Transverse colon (tissue), 4 donors: Measurements from ENCODE around the gene GTF3C1. TPM values are rescaled to one million over a fixed set of nuclear protein-coding genes. Genes with fewer than 3 reads are reported as not detected.

Source experiments
- DNase-seq: peaks from one replicate; pipeline ENCODE4 v3.0.0-alpha.2; 2019
- H3K27ac ChIP-seq, 4 donors: fragments of 200-600 bp; sonication (generic); 2 replicates each; pipeline ENCODE4 v1.5.1; 2016 to 2018; ENCODE audit warnings: inconsistent platforms in 4 of 4
- H3K27me3 ChIP-seq: fragments of 200-600 bp; sonication (generic); 2 replicates; pipeline ENCODE4 v1.5.1; 2017; ENCODE audit warnings: inconsistent platforms
- H3K36me3 ChIP-seq, 4 donors: fragments of 200-600 bp; sonication (generic); 2 replicates each; pipeline ENCODE4 v1.5.1; 2017 to 2019; ENCODE audit warnings: inconsistent platforms in 4 of 4
- H3K4me1 ChIP-seq, 4 donors: fragments of 200-600 bp; sonication (generic); 2 replicates each; pipeline ENCODE4 v1.5.1; 2017 to 2020; ENCODE audit warnings: inconsistent platforms in 4 of 4
- H3K4me3 ChIP-seq, 4 donors: fragments of 200-600 bp; sonication (generic); 1 replicate in 1 of 4; 2 replicates in 3 of 4; pipeline versions ENCODE4 v1.5.1 to v1.6.1; 2017 to 2019; ENCODE audit warnings: inconsistent platforms in 4 of 4
- H3K9me3 ChIP-seq, 2 donors: fragments of 200-600 bp; sonication (generic); 2 replicates each; pipeline ENCODE4 v1.5.1; 2017 to 2019; ENCODE audit warnings: inconsistent platforms in 2 of 2
- CTCF ChIP-seq, 5 experiments: fragments of 200-600 bp in 3 of 5; fragments of 450-650 bp in 2 of 5; sonication (generic) in 3 of 5; IDR thresholded peaks; 1 replicate in 2 of 5; 2 replicates in 3 of 5; pipeline ENCODE4 v1.5.1; 2016 to 2017; ENCODE audit warnings: antibody characterized with exemption in 5 of 5, inconsistent platforms in 3 of 5, mild to moderate bottlenecking in 2 of 5, moderate library complexity in 1 of 5
- EP300 ChIP-seq: sonication (generic); formaldehyde crosslinking; IDR thresholded peaks from one replicate; pipeline ENCODE4 v1.6.1; 2017; ENCODE audit warnings: antibody characterized with exemption, low read depth
- POLR2A ChIP-seq: fragments of 450-650 bp; IDR thresholded peaks from one replicate; pipeline ENCODE4 v1.6.1; 2016; ENCODE audit warnings: antibody characterized with exemption, mild to moderate bottlenecking, moderate library complexity
- POLR2AphosphoS5 ChIP-seq, 3 donors: sonication (generic); formaldehyde crosslinking; IDR thresholded peaks; one replicate each; pipeline ENCODE4 v1.6.1; 2016; ENCODE audit warnings: antibody characterized with exemption in 3 of 3
- WGBS, 2 donors: methylation state at CpG; one replicate each; pipeline ENCODE4 v1.1.5; 2018; ENCODE audit warnings: low coverage in 1 of 2; 5-methylcytosine and 5-hydroxymethylcytosine counted together
- in situ Hi-C, 4 donors: fragments of 200-750 bp; cut with MboI; loops; one replicate each; pipeline versions ENCODE4 v1.15.0 to v1.15.1; 2017; ENCODE audit warnings: low sequenced_read_pairs in 3 of 4, low pct_ligation_motif_present in 1 of 4, low pct_unique_long_range_greater_than_20kb in 1 of 4
- intact Hi-C: fragments of 100-400 bp; cut with DNase I; formaldehyde crosslinking; loops from one replicate; pipeline ENCODE4 v1.15.1; 2023; ENCODE audit warnings: low total_unique reads
- total RNA-seq, 4 donors: library from RNA; depleted of rRNA; stranded (reverse); fragments of >200 nt; gene quantifications; one replicate each; pipeline ENCODE4 v1.1.0, GENCODE V29; 2016

The GTF3C1 gene
- total RNA-seq, 4 donors from 2014 or later: 49.6 to 129 (median 60.1) TPM

- H3K27ac ChIP-seq: no peak overlapping the region
Observed at GRCh38 chr16:27596411-27596810, 46.7 kb upstream of the GTF3C1 start.

GRCh38 chr16:27595993-27596392 lies 46.3 kb upstream of the GTF3C1 start:
- Histone ChIP-seq H3K27ac (no peak overlapping the region), H3K27me3 (no peaks in the 10 kb centered on the region), H3K9me3 (no peaks in the 10 kb centered on the region), H3K4me3 (no peak overlapping the region), H3K4me1 (no peaks in the 10 kb centered on the region), H3K36me3 (no peaks in the 10 kb centered on the region)
- 75 to 89% methylated on average over 2 to 6 of the region's 6 CpGs for WGBS, 2 donors
- intact Hi-C loops (no loop called here), in situ Hi-C loops (no loop called here)
- DNase-seq: no peak
- no peak for TF ChIP-seq EP300
- no peak for TF ChIP-seq POLR2A
- no peak for TF ChIP-seq CTCF (IDR thresholded peaks at IDR 0.05)
- TF ChIP-seq POLR2AphosphoS5 (IDR thresholded peaks at IDR 0.05): no peak

More at GRCh38 chr16:27596411-27596810, 46.7 kb upstream of the GTF3C1 start:
- WGBS, 2 donors: 93 to 96% methylated on average over 3 to 4 of the region's 4 CpGs
- Histone ChIP-seq H3K36me3 (no peaks in the 10 kb centered on the region), H3K4me1 (no peaks in the 10 kb centered on the region), H3K9me3 (no peaks in the 10 kb centered on the region), H3K4me3 (no peak overlapping the region), H3K27me3 (no peaks in the 10 kb centered on the region)
- TF ChIP-seq POLR2AphosphoS5 (IDR thresholded peaks at IDR 0.05): no peak
- no peak for TF ChIP-seq POLR2A
- in situ Hi-C loops (no loop called here), intact Hi-C loops (no loop called here)
- no peak for DNase-seq

GRCh38 chr16:27595475-27595874 lies 45.8 kb upstream of the GTF3C1 start:
- in situ Hi-C loops (no loop called here), intact Hi-C loops (no loop called here)
- H3K27ac ChIP-seq: no peak overlapping the region
- no peak for DNase-seq
- 45 to 59% methylated on average over 3 to 4 of the region's 4 CpGs for WGBS, 2 donors
- H3K36me3 ChIP-seq: no peaks in the 10 kb centered on the region
- H3K4me1 ChIP-seq: no peaks in the 10 kb centered on the region
- H3K4me3 ChIP-seq: no peak overlapping the region
- no peaks in the 10 kb centered on the region for H3K9me3 ChIP-seq
- TF ChIP-seq POLR2AphosphoS5 (IDR thresholded peaks at IDR 0.05) (no peak), POLR2A (no peak), EP300 (no peak), CTCF (IDR thresholded peaks at IDR 0.05) (no peak)
- H3K27me3 ChIP-seq: no peaks in the 10 kb centered on the region

- H3K9me3 ChIP-seq: peaks cover 0 to 2% of the 10 kb centered on the region in 2 donors
- H3K27ac ChIP-seq: no peak overlapping the region
- no peaks in the 10 kb centered on the region for H3K4me1 ChIP-seq
- WGBS, 2 donors: 96 to 100% methylated on average over 1 to 4 of the region's 4 CpGs
- no peaks in the 10 kb centered on the region for H3K36me3 ChIP-seq
- TF ChIP-seq POLR2A (no peak), POLR2AphosphoS5 (IDR thresholded peaks at IDR 0.05) (no peak), EP300 (no peak), CTCF (IDR thresholded peaks at IDR 0.05) (no peak)
- no peak for DNase-seq
- no peak overlapping the region for H3K4me3 ChIP-seq
- intact Hi-C loops (no loop called here), in situ Hi-C loops (no loop called here)
- no peaks in the 10 kb centered on the region for H3K27me3 ChIP-seq
Observed at GRCh38 chr16:27591837-27592236, 42.1 kb upstream of the GTF3C1 start.

GRCh38 chr16:27588057-27588456 lies 38.3 kb upstream of the GTF3C1 start:
- DNase-seq: no peak
- H3K9me3 ChIP-seq: peaks cover 0 to 2% of the 10 kb centered on the region in 2 donors
- WGBS, 2 donors: 97 to 100% methylated on average over 2 to 3 of the region's 3 CpGs
- in situ Hi-C loops (no loop called here), intact Hi-C loops (no loop called here)
- no peak overlapping the region for H3K4me3 ChIP-seq
- H3K36me3 ChIP-seq: no peaks in the 10 kb centered on the region
- TF ChIP-seq CTCF (IDR thresholded peaks at IDR 0.05): no peak
- TF ChIP-seq POLR2AphosphoS5 (IDR thresholded peaks at IDR 0.05): no peak
- no peak for TF ChIP-seq POLR2A
- TF ChIP-seq EP300: no peak
- no peaks in the 10 kb centered on the region for H3K4me1 ChIP-seq
- H3K27me3 ChIP-seq: no peaks in the 10 kb centered on the region
- no peak overlapping the region for H3K27ac ChIP-seq
